ENCODE data around the gene MRPL4. TPM values are rescaled to one million over a fixed set of nuclear protein-coding genes. Genes with fewer than 3 reads are reported as not detected.

The MRPL4 gene
- total RNA-seq, 1 donor from 2014 or later: 39.4 TPM

- peaks cover 7% of the 10 kb centered on the region for H3K36me3 Mint-ChIP-seq (ENCODE audit: low read depth)
- no peaks in the 10 kb centered on the region for H3K4me1 Mint-ChIP-seq (ENCODE audit: low read depth)
- no peaks in the 10 kb centered on the region for H3K9me3 Mint-ChIP-seq (ENCODE audit: low read depth)
- TF ChIP-seq, protein P1, sequence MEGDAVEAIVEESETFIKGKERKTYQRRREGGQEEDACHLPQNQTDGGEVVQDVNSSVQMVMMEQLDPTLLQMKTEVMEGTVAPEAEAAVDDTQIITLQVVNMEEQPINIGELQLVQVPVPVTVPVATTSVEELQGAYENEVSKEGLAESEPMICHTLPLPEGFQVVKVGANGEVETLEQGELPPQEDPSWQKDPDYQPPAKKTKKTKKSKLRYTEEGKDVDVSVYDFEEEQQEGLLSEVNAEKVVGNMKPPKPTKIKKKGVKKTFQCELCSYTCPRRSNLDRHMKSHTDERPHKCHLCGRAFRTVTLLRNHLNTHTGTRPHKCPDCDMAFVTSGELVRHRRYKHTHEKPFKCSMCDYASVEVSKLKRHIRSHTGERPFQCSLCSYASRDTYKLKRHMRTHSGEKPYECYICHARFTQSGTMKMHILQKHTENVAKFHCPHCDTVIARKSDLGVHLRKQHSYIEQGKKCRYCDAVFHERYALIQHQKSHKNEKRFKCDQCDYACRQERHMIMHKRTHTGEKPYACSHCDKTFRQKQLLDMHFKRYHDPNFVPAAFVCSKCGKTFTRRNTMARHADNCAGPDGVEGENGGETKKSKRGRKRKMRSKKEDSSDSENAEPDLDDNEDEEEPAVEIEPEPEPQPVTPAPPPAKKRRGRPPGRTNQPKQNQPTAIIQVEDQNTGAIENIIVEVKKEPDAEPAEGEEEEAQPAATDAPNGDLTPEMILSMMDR (IDR thresholded peaks at IDR 0.05): peak; percentile 62
- no peak overlapping the region for H3K4me3 Mint-ChIP-seq (ENCODE audit: unreplicated experiment)
- no peaks in the 10 kb centered on the region for H3K27me3 Mint-ChIP-seq (ENCODE audit: low read depth)
- no peak overlapping the region for H3K27ac Mint-ChIP-seq (ENCODE audit: unreplicated experiment)
- no peak for DNase-seq (ENCODE audit: low spot score)
These were observed 32.3 kb upstream of the MRPL4 start for GRCh38 chr19:10219678-10220077.

- Mint-ChIP-seq H3K4me1 (ENCODE audit: low read depth) (no peaks in the 10 kb centered on the region), H3K27ac (ENCODE audit: unreplicated experiment) (no peak overlapping the region), H3K9me3 (ENCODE audit: low read depth) (no peaks in the 10 kb centered on the region), H3K36me3 (ENCODE audit: low read depth) (peaks cover 7% of the 10 kb centered on the region), H3K4me3 (ENCODE audit: unreplicated experiment) (no peak overlapping the region), H3K27me3 (ENCODE audit: low read depth) (no peaks in the 10 kb centered on the region)
- TF ChIP-seq, protein P1 (IDR thresholded peaks at IDR 0.05): no peak
- no peak for DNase-seq (ENCODE audit: low spot score)
These were observed 31.3 kb upstream of the MRPL4 start for GRCh38 chr19:10220695-10221094.

DNA sequence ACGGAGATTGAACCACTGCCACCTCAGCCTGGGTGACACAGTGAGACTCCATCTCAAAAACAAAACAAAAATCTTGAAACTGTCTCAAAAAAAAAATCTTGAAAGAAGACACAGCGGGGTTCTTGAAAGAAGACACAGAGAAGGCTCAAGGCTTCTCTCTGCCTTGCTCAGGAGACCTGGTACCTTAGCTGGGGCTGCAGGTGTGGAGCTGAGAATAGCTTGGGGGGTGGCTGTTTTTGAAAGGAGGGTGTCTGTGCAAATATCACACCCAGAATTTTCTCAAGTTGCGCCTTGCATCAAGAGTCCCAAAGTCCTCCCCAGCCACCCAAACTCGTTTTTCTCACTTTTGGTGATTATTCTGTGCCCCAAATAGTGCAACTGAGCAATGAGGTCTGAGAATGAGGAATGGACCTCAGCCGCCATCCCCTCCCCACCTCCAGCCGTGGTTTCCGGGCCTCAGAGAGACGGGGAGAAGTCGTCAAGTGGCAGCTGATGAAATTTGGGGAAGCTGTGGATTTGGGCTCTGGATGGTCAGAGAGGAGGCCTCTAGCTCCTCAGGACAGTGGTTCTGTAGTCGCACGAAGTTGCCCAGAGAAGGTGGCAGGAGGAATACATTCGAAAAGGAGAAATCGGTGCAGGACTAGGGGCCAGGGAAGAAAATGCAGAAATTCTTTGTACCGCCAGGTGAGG, 29.7 kb upstream of the MRPL4 start:
- H3K36me3 Mint-ChIP-seq (ENCODE audit: low read depth): peaks cover 7% of the 10 kb centered on the region
- H3K4me1 Mint-ChIP-seq (ENCODE audit: low read depth): peaks cover 7% of the 10 kb centered on the region
- H3K27me3 Mint-ChIP-seq (ENCODE audit: low read depth): no peaks in the 10 kb centered on the region
- H3K9me3 Mint-ChIP-seq (ENCODE audit: low read depth): no peaks in the 10 kb centered on the region
- H3K27ac Mint-ChIP-seq (ENCODE audit: unreplicated experiment): no peak overlapping the region
- no peak for DNase-seq (ENCODE audit: low spot score)
- H3K4me3 Mint-ChIP-seq (ENCODE audit: unreplicated experiment): no peak overlapping the region
- TF ChIP-seq, protein P1 (IDR thresholded peaks at IDR 0.05): no peak

DNA sequence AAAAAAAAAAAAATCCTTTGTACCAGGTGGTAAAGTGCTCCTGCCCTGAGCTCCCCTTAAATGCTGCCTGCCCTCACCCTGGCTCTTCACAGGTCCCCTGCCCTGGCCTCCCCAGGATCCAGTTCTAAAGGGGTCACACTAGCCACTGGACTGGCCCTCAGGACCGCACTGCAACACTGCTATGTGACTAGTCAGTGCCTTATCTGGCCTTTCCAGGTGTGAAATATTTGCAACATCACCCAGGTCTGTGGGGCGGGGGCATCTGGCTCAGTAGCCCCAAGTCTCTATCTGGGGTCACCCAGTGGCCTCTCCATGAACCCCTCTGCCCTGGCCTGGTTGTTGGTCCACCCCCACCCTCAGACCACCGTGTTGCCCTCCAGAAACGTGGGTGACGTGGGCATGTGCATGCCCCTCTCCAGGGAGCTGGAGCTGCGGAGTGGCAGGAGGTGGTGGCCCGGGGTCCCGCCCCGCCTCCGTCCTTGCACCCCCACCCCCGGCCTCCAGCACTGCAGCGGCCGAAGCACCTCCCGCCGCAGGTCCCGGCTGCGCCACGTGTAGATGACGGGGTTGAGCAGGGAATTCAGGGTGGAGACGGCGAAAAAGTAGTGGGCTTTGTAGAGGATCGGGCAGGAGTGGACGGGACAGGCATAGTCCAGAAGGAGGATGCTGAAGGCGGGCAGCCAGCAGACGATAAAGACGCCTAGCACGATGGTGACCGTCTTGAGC, 28.4 kb upstream of the MRPL4 start:
- Mint-ChIP-seq H3K27ac (ENCODE audit: unreplicated experiment) (no peak overlapping the region), H3K36me3 (ENCODE audit: low read depth) (peaks cover 7% of the 10 kb centered on the region), H3K4me1 (ENCODE audit: low read depth) (peaks cover 7% of the 10 kb centered on the region), H3K9me3 (ENCODE audit: low read depth) (no peaks in the 10 kb centered on the region), H3K27me3 (ENCODE audit: low read depth) (no peaks in the 10 kb centered on the region), H3K4me3 (ENCODE audit: unreplicated experiment) (no peak overlapping the region)
- TF ChIP-seq, protein P1 (IDR thresholded peaks at IDR 0.05): no peak
- no peak for DNase-seq (ENCODE audit: low spot score)

GRCh38 chr19:10224337-10224736, 27.7 kb upstream of the MRPL4 start:
- Mint-ChIP-seq H3K4me3 (ENCODE audit: unreplicated experiment) (no peak overlapping the region), H3K9me3 (ENCODE audit: low read depth) (no peaks in the 10 kb centered on the region), H3K36me3 (ENCODE audit: low read depth) (peaks cover 7% of the 10 kb centered on the region), H3K27ac (ENCODE audit: unreplicated experiment) (no peak overlapping the region), H3K27me3 (ENCODE audit: low read depth) (no peaks in the 10 kb centered on the region), H3K4me1 (ENCODE audit: low read depth) (peaks cover 7% of the 10 kb centered on the region)
- DNase-seq (ENCODE audit: low spot score): no peak
- TF ChIP-seq, protein P1 (IDR thresholded peaks at IDR 0.05): no peak
